ENCODE results near the gene ZC3H12C.

ZC3H12C gene

DNA sequence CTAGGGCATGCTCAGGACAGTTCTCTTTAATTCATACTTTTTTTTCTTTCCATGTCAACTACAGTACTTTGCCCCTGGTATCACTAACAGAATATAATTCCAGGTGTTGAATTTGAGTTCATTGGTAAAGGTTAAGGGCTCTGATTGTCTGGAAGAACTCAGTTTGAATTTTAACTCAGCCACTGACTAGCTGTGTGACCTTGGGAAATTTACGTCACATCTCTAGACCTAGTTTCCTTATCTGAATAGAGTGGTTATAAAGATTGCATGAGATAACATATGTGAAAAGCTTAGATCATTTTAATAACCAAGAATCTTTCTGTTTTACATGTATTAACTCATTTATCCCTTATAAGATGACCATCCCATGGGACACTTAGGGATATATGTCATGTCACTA lies 15.8 kb upstream of the ZC3H12C start:
- no peak for DNase-seq (ENCODE audit: low spot score)

DNA sequence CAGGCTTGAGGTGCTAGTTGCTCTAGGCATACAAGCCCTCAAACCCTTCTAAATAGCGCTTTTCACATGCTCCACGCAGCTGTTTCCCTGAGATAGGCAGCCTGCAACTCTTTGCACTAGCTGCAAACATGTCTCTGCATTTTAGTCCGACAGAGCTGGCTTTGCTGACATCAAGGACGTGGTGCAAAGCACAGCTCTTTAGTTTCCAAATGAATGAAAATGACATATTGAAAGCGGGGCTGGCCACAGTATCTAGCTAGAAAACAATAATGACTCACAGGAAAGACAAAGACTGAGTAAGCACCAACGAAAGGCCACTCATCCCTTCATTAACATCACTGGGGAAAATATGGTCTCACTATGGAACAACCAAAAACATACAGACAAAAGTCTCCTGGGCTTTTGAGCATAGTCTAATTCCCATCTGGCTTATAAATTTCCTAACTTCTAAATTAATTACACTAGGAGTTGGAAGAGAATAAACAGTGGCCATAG lies 15.3 kb upstream of the ZC3H12C start:
- no peak for DNase-seq (ENCODE audit: low spot score)

- DNase-seq (ENCODE audit: low spot score) = no peak
Measured at GRCh38 chr11:110078923-110079544, 14.2 kb upstream of the ZC3H12C start.

GRCh38 chr11:110079726-110080125 lies 13.5 kb upstream of the ZC3H12C start:
- no peak for DNase-seq (ENCODE audit: low spot score)

DNA sequence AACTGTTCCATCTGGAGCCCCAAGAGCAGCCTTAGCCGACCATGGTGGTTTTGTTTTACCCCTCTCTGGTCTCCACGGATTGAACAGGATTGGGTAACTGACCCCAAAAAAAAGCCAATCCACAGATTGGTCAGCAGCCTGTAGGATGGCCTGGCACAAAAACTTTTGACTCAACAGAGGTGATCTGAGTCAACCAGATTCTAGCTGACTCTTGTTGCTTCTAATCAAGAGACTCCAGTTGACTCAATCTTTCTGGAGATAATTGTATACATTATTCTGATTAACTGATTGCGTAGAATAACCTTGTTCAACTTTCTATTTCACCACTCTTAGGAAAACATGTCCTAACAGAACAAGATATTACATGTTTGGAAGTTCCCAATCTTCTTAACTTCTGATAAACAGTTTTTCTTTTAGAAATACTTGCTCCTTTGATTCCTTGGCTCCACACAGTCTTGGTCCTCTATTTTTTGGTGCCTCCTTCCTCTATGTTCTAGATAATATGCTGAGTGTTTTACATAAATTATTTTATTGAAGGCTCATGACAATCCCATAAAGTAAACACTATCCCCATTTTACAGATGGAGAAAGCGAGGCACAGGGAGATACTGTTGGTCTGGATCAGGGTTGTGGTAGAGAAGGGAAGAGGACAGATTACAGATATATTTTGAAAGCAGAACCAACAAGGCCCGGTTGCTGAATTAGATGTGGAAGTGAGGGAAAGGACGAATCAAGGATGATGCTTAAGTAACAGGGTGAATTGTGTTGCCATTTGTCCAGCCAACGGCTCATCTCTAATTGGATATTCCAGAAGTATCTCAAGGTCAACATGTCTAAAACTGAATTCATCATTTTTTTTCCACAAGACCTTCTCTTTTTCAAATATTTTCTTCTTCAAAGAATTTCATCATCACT lies 11.5 kb upstream of the ZC3H12C start:
- no peak for DNase-seq (ENCODE audit: low spot score)

DNA sequence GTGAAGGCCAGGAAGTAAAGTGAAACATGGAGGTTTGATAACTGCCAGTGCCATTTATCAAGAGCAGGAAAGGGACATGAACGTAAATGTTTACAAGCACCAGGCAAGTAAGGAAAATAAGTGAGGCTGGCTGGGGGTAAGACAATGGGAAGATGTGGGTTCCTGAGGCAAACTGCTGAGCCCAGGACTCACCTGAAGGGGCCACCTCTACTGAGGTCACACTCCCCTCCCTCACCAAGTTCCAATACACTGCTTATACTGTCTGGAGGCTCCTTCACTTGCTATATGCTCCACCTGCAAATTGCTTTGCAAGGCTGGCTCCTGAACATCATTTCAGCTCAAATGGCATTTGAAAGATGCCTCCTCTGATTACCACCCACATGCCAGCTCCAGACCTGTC lies 10.3 kb upstream of the ZC3H12C start:
- no peak for DNase-seq (ENCODE audit: low spot score)

- no peak for DNase-seq (ENCODE audit: low spot score)
Measured at GRCh38 chr11:110085255-110085838, 7.8 kb upstream of the ZC3H12C start.

DNA sequence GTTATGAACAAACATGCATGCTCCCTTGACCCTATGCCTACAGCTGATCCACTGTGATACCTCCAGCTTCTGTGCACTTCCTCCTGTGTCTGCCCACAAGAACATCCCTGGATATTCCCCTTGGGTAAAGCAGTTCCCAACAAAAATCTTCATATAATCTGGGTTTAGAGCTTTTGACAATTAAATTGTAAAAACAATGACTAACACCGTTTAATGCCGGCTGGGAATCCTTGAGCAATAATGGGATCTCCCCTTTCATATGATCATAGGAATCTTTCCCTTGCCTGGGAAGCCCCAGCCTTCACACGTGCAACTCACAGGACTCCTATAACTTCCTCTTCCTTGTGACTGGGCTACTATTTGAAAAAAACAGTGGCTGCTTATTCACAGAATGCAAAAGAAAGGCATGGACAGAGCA lies 6.3 kb upstream of the ZC3H12C start:
- DNase-seq (ENCODE audit: low spot score) = no peak

- DNase-seq (ENCODE audit: low spot score) = no peak
Measured at GRCh38 chr11:110087812-110088534, 5.2 kb upstream of the ZC3H12C start.

GRCh38 chr11:110088535-110089344 lies 4.5 kb upstream of the ZC3H12C start:
- no peak for DNase-seq (ENCODE audit: low spot score)

DNA sequence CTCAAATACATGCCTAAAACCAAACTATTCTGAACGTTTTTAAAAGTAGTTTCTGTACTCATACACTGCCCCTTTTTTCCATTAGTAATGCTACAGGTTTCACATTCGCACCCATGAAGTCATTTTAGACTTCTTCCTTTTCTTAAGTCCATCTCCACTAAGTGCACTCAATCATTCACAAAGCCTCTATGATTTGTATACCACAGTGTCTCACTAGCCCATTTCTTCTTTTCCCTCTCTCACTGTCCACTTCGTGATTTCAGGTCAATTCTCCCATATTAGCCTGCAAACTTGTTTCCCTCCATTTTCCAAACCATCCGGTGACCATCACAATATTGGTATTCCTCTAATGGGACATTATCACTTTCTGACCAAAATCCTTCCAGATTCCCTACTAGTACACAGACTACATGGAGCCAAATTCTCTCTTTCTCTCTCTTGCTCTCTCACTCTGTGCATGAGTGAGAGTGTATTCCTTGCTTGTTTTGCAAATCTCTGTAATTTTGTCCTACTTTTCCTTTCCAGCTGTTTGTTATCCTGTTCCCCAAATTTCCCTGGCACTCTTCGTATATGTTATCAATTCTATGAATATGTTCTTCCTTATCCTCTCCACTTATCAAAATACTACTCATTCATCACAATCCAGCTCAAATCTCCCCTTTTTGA lies 3.4 kb upstream of the ZC3H12C start:
- no peak for DNase-seq (ENCODE audit: low spot score)

DNA sequence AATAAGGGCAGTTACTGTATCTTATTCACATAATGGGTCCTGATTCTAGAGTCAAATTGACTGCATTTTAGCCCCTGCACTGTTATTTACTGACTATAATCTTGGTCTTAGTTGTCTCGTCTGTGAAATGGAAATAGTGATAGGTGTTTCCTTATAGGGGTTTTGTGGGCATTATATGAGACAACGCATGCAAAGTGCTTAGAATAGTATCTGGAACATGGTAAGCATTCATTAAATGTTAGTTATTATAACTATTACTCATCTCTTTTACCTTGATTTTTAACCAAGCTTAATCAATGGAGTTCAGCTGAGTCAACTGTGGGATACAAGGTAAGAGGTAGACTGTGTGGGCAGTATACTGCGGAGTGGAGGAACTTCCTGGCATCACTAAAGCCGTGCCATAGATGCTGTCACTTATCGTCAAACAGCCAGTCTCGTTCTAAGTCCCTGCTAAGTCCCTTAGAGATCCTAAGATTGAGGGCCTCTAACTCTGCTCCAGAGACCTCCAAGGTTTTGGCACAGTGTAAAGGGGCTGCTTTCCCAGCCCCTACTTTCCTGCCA lies 2.6 kb upstream of the ZC3H12C start:
- no peak for DNase-seq (ENCODE audit: low spot score)

- peak; percentile 43 for DNase-seq (ENCODE audit: low spot score)
Measured at GRCh38 chr11:110092111-110092514, 1.1 kb upstream of the ZC3H12C start.

GRCh38 chr11:110093407-110094297 lies 460 bp downstream of the ZC3H12C start:
- peak; percentile 77 for DNase-seq (ENCODE audit: low spot score)

DNA sequence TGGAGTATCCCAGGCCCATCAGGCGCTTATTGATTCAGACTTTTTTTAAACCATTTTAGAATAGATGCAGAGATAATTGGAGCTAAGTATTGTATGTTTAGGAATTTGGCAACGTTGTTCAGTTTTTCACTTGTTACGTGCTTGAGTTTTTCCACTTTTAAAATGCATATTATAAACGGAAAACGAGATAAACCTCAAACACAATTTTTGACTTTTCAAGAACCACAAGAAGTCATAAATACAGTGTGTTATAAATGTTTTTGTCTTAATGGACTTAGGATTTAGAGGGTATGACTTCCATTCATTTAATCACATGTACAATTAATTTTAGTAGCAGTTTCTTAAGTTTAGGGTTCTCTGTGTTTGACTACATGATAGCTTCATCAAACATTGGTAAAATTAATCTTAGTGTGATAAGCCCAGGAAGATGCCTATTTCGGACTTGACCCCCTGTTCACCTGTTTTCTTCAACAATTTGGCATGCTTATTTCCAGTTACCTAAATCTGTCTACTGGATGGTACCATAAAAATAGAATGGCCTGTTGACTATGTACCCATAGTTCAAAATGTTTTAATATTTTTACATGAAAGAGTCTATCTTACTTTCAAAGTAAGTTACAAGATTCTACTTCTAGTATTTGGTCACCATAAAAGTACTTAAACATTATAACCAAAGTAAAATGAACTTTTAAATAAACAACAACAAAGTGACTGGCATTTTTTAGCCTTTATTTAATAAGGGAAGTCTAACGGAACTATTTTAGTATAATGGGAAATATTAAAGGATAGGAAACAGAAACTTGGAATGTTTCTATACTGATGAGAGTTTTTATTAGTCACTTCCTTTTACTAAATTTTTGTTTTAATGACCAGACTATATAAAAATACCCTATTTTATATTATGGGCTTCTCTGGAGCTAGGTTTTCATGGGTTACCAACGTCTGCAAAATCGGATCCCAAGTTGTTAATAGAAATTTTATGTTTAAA lies 1.4 kb downstream of the ZC3H12C start:
- DNase-seq (ENCODE audit: low spot score) = no peak

DNA sequence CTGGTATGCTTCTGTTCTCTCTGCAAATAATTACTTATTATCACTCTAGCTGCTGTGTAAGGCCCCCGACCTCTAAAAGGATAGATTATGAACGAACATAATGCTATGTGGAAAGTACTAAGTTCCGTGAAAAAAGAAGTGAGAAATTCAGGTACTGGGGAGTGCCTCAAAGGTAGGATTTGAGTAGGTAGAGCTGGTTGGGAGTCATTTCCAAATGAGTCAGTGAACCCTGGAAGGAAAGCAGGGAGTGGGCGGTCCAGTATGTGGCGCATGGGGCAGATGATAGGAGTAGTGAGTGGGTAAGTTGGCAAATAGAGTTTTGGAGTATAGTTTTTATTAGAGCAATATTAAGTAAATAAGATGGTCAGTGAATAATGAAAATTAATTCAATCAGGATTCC lies 2.4 kb downstream of the ZC3H12C start:
- DNase-seq (ENCODE audit: low spot score) = no peak

GRCh38 chr11:110096496-110096895 lies 3.3 kb downstream of the ZC3H12C start:
- no peak for DNase-seq (ENCODE audit: low spot score)

- no peak for DNase-seq (ENCODE audit: low spot score)
Measured at GRCh38 chr11:110097459-110098012, 4.3 kb downstream of the ZC3H12C start.

Data from pons (tissue), 1 donor.